IMR-90 (cell line): ENCODE results near the gene RAB3A. TPM values are rescaled to one million over a fixed set of nuclear protein-coding genes. Genes with fewer than 3 reads are reported as not detected.

ENCODE experiments used
- polyA plus RNA-seq, 3 experiments: library from polyadenylated mRNA; depleted of rRNA; stranded (reverse); fragments of >200 nt; gene quantifications; 2 replicates each; pipeline ENCODE4 v1.2.3, GENCODE V29; 2012; ENCODE audit warnings: low replicate concordance in 1 of 3
- total RNA-seq: library from RNA; depleted of rRNA; stranded (reverse); fragments of >200 nt; gene quantifications from 2 replicates; pipeline ENCODE4 v1.2.3, GENCODE V29; 2012
- TF ChIP-seq, protein P1 (sequence below): conservative IDR thresholded peaks from 2 replicates; pipeline ENCODE4 v1.5.1; 2012; ENCODE audit warnings: mild to moderate bottlenecking, low read depth, low read length, improper control_type of control experiment
- TF ChIP-seq, protein P2 (sequence below): fragments of 150-350 bp; IDR thresholded peaks from 2 replicates; pipeline ENCODE4 v1.6.1; 2016; ENCODE audit warnings: low read depth, mild to moderate bottlenecking, low read length, moderate library complexity, borderline replicate concordance

Gene RAB3A
- total and polyA plus RNA-seq, 2 of the 4 experiments (the other 2 are of a cell fraction): 3.0 to 13.6 TPM

DNA sequence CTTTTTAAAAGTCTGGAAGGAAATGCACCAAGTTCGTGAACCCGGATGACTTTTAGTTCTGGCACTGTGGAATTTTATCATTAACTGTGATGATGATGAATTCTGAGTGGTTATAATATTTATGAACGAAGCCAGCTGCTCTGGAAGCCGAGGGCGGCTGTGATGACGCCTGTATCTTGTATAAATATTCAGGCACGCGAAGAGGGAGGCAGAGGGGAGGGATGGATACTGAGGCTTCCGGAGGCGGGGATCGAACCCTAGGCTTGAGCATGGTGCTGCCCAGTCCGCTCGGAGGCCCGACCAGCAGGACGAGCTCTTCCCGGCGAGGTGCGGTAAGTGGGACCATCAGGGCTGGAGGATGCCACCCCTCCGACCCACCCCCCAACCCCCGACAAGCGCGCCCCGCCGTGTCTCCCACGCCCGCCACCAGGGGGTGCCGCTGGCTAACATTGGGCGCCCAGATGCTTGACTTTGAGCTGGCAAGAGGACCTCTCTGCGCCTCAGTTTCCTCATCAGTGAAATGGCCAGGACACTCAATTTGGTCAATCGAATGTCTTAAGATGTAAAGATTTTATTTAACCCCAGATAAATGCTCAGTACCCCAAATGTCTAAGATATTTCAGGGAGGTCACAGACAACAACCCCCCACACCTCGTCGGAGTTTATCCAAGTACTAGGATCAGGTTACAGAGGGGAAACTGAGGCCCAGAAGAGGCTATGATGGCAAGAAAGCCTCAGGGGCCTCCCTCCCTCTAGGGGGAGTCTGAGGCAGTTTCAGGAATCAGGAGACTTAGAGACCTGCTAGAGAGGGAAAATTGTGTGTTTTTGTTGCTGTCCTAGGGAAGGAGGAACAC is 4.5 kb upstream of the RAB3A start (continued):
- TF ChIP-seq, protein P1, sequence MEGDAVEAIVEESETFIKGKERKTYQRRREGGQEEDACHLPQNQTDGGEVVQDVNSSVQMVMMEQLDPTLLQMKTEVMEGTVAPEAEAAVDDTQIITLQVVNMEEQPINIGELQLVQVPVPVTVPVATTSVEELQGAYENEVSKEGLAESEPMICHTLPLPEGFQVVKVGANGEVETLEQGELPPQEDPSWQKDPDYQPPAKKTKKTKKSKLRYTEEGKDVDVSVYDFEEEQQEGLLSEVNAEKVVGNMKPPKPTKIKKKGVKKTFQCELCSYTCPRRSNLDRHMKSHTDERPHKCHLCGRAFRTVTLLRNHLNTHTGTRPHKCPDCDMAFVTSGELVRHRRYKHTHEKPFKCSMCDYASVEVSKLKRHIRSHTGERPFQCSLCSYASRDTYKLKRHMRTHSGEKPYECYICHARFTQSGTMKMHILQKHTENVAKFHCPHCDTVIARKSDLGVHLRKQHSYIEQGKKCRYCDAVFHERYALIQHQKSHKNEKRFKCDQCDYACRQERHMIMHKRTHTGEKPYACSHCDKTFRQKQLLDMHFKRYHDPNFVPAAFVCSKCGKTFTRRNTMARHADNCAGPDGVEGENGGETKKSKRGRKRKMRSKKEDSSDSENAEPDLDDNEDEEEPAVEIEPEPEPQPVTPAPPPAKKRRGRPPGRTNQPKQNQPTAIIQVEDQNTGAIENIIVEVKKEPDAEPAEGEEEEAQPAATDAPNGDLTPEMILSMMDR: peak; percentile 50
- TF ChIP-seq, protein P2, sequence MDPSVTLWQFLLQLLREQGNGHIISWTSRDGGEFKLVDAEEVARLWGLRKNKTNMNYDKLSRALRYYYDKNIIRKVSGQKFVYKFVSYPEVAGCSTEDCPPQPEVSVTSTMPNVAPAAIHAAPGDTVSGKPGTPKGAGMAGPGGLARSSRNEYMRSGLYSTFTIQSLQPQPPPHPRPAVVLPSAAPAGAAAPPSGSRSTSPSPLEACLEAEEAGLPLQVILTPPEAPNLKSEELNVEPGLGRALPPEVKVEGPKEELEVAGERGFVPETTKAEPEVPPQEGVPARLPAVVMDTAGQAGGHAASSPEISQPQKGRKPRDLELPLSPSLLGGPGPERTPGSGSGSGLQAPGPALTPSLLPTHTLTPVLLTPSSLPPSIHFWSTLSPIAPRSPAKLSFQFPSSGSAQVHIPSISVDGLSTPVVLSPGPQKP: no peak
